Measurements from ENCODE around the gene PEF1.

The PEF1 gene

GRCh38 chr1:31581821-31582810, 62.6 kb downstream of the PEF1 start:
- H3K9me3 ChIP-seq (ENCODE audit: control insufficient read depth, low read length): no peaks in the 10 kb centered on the region
- H3K4me3 ChIP-seq (ENCODE audit: extremely low read depth, insufficient read depth, low read length, poor library complexity, severe bottlenecking): no peak overlapping the region
- peaks cover 7% of the 10 kb centered on the region for H3K4me1 ChIP-seq (ENCODE audit: control insufficient read depth, insufficient read depth, low read length, poor library complexity, severe bottlenecking)
- no peak overlapping the region for H3K27ac ChIP-seq (ENCODE audit: low read depth, low read length, severe bottlenecking)
- 75 to 78% methylated on average over 9 to 11 of the region's 12 CpGs for WGBS, 2 experiments (ENCODE audit: insufficient coverage in 2 of 2)
- H3K36me3 ChIP-seq (ENCODE audit: control insufficient read depth, insufficient read depth, low read length): no peaks in the 10 kb centered on the region

DNA sequence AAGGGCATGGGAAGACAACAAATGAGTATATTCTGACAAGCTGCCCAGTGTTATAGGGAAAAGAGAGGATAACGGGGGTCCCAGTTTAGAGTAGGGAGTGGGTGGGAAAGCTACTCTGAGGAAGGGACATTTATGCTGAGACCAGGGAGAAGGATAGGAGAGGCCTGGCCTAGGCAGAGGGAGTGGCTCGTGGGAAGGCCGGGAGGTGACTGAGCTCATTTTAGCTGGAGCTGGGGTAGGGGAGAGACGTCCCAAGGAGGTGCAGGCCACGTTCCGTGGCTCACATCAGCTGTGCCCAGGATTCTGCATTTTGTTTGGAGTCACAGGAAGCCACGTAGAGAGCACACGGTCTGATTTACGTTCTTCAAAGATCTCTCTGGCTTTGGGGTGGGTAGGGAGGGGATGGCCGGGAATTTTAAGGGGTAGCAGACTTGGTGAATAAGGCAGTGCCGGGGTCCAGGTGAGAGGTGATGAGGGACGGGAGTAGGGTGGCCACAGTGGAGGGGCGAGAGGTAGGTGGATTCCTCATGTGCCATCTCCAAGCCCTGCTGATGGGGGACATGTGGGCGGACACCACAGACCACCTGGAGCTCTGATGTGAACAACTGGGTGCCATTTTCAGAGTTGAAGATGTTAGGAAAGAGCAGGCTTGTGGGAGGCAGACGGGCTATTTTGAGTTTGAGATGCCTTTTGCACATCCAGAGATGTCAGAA, 63.6 kb downstream of the PEF1 start:
- WGBS, 2 experiments (ENCODE audit: insufficient coverage in 2 of 2): 90 to 93% methylated on average over 11 to 15 of the region's 15 CpGs
- Histone ChIP-seq H3K4me1 (ENCODE audit: control insufficient read depth, insufficient read depth, low read length, poor library complexity, severe bottlenecking) (peaks cover 10% of the 10 kb centered on the region), H3K27ac (ENCODE audit: low read depth, low read length, severe bottlenecking) (no peak overlapping the region), H3K4me3 (ENCODE audit: extremely low read depth, insufficient read depth, low read length, poor library complexity, severe bottlenecking) (no peak overlapping the region), H3K36me3 (ENCODE audit: control insufficient read depth, insufficient read depth, low read length) (no peaks in the 10 kb centered on the region), H3K9me3 (ENCODE audit: control insufficient read depth, low read length) (no peaks in the 10 kb centered on the region)

DNA sequence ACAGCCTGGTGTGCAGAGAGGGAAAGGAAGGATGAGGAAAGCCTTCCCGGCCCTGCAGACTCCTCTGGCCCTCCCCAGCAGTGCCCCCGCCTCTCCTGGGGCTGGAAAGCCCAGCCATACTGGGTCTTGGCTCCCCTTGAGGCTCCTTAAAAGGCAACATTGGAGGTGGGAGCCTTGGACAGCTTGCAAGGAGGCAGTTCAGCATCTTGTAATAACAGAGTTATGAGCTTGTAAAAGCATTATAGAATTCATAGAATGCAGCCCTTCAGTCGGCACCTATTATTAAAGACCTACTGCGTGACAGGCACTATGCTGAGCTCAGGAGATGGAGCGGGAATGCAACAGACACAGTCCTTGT, 64.2 kb downstream of the PEF1 start:
- Histone ChIP-seq H3K4me3 (ENCODE audit: extremely low read depth, insufficient read depth, low read length, poor library complexity, severe bottlenecking) (no peak overlapping the region), H3K36me3 (ENCODE audit: control insufficient read depth, insufficient read depth, low read length) (no peaks in the 10 kb centered on the region), H3K4me1 (ENCODE audit: control insufficient read depth, insufficient read depth, low read length, poor library complexity, severe bottlenecking) (peaks cover 15% of the 10 kb centered on the region), H3K9me3 (ENCODE audit: control insufficient read depth, low read length) (no peaks in the 10 kb centered on the region), H3K27ac (ENCODE audit: low read depth, low read length, severe bottlenecking) (no peak overlapping the region)
- 82 to 91% methylated on average over 3 to 4 of the region's 5 CpGs for WGBS, 2 experiments (ENCODE audit: insufficient coverage in 2 of 2)
